Subcutaneous adipose tissue (tissue), 4 donors: ENCODE results near the gene HCFC2. TPM values are rescaled to one million over a fixed set of nuclear protein-coding genes. Genes with fewer than 3 reads are reported as not detected.

ENCODE experiments used
- total RNA-seq, 4 donors: library from RNA; depleted of rRNA; stranded (reverse); fragments of >200 nt; gene quantifications; one replicate each; pipeline ENCODE4 v1.1.0, GENCODE V29; 2016
- TF ChIP-seq, protein P1 (sequence below): fragments of 450-650 bp; IDR thresholded peaks from one replicate; pipeline ENCODE4 v1.5.1; 2016; ENCODE audit warnings: low read depth, mild to moderate bottlenecking, control low read depth, antibody characterized with exemption, moderate library complexity

Gene HCFC2
- total RNA-seq, 4 donors from 2014 or later = 23.3 to 34.7 (median 29.4) TPM

DNA sequence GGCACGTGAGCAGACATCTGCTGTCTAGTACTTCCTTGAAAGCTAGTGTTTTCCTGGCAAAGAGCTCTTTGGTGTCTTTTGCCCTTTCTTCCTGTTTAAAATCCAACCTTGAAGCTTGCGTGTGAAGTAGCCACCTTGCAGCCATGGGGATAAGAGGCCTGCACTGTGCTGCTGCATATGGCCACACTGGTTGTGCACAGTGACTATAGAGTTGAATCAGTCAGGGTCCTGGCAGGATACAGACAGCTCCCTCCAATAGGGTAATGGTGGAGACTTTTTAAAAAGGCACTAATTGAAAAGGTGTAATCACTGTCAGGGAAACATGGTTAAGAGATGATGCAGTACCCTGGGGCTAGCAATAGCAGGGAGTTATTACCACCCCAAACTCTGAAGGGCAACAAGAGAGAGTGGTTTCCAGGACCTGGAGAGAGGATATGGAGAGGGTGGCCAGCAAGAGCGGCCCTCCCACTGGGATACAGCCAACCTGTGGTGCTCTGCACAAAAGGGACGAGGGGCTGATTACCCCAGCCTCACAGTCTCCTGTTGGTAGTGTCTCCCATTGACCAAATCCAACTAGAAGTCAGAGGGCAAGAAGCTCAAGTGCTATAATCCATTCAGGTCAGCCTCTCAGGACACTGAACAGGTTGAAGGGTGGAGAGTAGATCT is 9.5 kb upstream of the HCFC2 start:
- TF ChIP-seq, protein P1, sequence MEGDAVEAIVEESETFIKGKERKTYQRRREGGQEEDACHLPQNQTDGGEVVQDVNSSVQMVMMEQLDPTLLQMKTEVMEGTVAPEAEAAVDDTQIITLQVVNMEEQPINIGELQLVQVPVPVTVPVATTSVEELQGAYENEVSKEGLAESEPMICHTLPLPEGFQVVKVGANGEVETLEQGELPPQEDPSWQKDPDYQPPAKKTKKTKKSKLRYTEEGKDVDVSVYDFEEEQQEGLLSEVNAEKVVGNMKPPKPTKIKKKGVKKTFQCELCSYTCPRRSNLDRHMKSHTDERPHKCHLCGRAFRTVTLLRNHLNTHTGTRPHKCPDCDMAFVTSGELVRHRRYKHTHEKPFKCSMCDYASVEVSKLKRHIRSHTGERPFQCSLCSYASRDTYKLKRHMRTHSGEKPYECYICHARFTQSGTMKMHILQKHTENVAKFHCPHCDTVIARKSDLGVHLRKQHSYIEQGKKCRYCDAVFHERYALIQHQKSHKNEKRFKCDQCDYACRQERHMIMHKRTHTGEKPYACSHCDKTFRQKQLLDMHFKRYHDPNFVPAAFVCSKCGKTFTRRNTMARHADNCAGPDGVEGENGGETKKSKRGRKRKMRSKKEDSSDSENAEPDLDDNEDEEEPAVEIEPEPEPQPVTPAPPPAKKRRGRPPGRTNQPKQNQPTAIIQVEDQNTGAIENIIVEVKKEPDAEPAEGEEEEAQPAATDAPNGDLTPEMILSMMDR = no peak

DNA sequence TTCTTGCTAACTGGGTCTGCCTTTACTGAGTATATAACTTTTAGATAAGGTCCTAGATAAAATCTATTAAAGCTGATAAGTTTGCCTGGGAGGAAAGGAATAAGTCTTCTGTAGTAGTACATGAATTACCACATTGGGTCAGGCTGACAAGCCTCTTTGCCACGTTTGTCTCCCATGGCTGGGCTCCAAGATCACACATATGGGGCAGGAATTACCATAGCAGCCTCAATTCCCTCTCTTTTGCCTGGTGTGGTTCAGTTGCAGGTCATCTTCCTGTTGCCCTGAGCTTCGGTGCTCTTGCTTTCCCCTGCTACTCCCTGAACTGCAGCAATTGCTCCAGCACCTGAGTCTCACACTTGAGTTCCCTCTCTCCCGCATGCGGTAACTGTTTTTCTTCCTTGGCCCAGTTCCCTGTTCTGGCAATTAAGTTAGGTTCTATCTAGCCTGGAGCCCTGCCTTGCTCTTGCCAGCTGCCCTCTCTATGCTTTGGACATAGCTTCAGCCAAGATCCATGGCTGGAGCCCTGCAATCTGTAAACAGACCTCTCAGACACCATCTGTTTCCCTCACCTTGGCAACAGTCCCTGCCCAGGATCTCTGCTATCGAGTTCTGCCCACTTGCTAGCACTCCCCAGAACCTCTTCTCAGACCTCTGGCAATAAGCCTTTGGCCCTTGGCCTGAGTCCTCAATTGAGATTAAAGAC is 8.5 kb upstream of the HCFC2 start:
- TF ChIP-seq, protein P1 = no peak

DNA sequence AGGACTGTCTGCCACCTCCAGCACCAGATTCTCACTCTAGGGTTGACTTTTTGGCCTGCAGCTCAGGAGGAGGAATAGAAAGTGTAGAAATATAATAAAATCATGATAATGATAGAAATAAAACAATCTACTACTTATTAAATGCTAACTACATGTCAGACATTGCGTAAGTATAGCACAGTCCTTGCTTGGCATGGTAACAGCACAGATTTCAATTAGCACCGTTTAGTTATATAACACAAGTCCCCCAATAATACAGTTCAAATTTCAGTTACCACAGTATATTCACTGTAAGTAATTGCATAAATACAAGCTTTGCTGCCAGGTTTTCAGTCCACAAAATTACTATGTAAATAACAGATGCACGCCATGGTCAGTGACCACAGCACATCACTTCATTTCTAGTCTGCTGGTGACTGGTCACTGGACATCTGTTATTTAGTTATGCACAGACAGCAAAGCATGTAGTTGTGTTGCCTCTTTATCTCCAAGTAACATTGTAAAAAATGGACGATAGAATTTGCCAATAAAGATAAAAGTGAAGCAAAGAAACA is 7.8 kb upstream of the HCFC2 start:
- TF ChIP-seq, protein P1 = no peak

DNA sequence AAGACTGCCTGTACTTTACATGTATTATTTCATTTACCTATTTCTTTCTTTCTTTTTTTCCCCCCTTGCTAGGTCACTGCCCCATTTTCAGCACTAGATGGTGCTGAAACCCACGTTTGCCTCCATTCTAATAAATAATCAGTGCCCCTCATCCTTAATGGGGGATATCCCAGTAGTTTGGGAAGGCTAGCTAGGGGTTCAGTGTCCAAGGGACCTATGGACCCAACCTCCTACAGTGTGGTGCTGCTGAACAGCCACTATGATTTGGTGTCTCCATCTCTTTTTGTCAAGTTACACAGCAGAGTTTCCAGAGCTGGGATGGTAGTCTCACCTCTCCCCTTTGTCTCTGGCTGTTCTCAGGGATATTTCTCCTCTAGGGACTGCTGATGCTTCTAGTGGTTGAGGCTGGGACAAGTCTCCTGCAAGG is 6.5 kb upstream of the HCFC2 start:
- TF ChIP-seq, protein P1 = no peak

DNA sequence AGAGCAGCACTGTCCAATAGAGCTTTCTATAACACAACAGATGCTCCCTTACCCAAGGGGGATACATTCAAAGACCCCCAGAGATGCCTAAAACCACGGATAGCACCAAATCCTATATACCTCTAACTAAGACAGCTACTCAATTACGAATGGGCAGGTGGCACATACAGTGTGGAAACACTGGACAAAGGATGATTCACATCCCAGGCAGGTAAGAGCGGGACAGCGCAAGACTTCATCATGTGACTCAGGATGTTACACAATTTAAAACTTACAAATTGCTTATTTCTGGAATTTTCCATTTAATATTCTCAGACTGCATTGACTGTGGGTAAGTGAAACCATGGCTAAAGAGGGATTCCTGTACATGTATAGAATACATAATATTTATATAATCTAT is 5.5 kb upstream of the HCFC2 start:
- TF ChIP-seq, protein P1 = no peak

DNA sequence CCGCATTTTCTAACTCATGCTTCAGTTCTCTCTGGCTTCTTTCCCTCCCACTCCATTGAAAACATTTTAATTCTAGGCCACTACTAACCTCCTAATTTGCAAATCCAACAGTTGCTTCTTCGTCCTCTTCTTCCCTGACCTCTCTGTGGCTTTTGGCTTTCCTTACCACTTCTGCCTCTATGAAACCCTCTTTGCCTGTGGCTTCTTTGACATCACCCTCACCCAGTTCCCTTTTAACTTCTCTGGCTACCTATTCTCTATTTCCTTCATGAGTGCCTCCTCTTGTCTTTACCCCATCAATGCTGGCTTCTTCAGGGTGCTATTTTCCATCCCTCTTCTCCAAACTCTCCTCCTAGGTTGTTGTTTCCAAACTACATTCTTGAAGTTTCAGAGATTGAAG is 4.4 kb upstream of the HCFC2 start:
- TF ChIP-seq, protein P1 = no peak

DNA sequence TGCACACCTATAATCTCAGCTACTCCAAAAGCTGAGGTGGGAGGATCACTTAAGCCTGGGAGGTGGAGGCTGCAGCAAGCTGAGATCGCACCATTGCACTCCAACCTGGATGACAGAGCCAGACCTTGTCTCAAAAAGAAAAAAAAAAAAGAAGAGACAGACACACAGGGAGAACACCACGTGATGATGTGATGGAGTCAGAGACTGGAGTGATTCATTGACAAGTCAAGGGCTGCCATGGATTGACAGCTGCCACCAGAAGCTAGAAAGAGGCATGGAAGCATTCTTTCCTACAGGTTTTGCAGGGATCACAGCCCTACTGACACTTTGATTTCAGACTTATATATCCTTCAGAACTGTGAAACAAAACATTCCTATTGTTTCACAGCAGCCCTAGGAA is 3.5 kb upstream of the HCFC2 start:
- TF ChIP-seq, protein P1 = no peak
